CD4-positive, alpha-beta T cell treated with Interleukin-10 for 1 hour (primary cell): ENCODE data around the gene TRAF3.
"Not testable (repeated sequence)": the region's sequence is repeated elsewhere in the genome, so short reads cannot be mapped to it uniquely, and the experiment has no call there.

Experiments used
- DNase-seq: peaks from one replicate; pipeline ENCODE4 v3.0.0-alpha.2; 2020

TRAF3 gene

GRCh38 chr14:102809870-102810269, 32.6 kb downstream of the TRAF3 start:
- DNase-seq: no peak

DNA sequence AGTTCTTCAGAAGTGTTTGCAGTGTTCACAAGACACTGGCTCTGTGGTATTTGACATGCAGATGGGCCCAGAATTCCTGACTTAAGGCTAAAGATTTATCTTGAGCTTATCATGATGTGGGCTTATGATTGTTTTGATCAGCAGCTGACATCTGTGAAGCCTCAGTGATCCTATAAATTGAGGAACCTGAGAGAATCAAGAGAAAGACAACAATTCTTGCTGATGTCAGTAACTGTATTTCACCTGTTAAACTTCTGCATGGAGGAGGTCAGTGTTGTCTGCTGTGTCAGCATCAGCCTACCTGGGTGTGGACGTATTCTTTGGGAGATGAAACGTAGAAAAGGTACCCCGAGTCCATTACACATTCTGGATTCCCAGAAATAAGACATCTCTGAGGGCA, 33.3 kb downstream of the TRAF3 start:
- no peak for DNase-seq

DNA sequence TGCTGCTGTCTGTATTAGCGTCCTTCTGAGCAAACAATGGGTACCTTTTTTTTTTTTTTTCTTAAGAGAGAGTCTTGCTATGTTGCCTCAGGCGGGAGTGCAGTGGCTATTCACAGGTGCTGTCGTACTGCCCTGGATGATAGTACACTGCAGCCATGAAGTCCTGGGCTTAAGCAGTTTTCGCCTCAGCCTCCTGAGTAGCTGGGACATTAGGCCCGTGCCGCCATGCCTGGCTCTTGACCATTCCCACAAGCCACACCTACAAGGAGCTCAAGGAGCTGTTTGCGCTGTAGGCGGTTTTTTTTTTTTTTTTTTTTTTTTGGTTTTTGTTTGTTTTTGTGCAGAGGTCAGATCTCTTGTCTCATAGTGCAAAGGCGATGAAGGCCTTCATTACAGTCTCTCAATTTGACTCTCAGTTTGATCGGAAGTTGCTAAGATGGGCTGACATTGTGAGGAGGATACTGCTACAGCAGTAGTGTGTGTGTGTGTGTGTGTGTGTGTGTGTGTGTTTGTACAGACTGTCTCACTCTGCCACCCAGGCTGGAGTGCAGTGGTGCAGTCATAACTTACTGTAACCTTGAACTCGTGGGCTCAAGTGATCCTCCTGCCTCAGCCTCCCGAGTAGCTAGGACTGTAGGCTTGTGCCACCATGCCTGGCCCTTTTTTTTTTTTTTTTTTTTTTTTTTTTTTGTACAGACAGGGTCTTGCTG, 34.2 kb downstream of the TRAF3 start:
- DNase-seq: no peak

DNA sequence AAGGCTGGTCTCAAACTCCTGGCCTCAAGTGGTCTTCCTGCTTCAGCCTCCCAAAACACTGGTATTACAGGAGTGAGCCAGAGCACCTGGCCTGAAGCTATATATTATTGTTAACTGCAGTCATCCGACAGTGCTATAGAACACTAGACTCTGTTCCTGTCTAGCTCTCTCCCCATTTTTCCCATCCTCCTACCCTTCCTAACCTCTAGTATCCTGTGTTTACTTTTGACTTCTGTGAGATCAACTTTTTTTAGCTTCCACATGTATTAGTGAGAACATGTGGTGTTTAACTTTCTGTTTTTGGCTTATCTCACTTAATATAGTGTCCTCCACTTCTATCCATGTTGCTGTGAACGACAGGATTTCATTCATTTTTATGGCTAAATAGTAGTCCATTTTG, 34.7 kb downstream of the TRAF3 start:
- no peak for DNase-seq

DNA sequence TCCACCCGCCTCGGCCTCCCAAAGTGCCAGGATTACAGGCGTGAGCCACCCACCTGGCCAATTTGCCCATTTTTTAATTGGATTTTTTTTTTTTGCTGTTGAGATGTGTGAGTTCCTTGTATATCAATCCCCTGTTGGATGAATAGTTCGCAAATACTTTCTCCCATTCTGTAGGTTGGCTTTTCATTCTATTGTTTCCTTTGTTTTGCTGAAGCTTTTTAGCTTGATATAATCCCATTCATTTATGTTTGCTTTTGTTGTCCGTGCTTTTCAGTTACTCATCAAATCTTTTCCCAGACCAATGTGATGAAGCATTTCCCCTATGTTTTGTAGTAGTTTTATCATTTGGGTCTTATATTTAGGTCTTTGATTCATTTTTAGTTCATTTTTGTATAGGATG, 36.4 kb downstream of the TRAF3 start:
- no peak for DNase-seq

GRCh38 chr14:102817318-102817717, 40.1 kb downstream of the TRAF3 start:
- no peak for DNase-seq

DNA sequence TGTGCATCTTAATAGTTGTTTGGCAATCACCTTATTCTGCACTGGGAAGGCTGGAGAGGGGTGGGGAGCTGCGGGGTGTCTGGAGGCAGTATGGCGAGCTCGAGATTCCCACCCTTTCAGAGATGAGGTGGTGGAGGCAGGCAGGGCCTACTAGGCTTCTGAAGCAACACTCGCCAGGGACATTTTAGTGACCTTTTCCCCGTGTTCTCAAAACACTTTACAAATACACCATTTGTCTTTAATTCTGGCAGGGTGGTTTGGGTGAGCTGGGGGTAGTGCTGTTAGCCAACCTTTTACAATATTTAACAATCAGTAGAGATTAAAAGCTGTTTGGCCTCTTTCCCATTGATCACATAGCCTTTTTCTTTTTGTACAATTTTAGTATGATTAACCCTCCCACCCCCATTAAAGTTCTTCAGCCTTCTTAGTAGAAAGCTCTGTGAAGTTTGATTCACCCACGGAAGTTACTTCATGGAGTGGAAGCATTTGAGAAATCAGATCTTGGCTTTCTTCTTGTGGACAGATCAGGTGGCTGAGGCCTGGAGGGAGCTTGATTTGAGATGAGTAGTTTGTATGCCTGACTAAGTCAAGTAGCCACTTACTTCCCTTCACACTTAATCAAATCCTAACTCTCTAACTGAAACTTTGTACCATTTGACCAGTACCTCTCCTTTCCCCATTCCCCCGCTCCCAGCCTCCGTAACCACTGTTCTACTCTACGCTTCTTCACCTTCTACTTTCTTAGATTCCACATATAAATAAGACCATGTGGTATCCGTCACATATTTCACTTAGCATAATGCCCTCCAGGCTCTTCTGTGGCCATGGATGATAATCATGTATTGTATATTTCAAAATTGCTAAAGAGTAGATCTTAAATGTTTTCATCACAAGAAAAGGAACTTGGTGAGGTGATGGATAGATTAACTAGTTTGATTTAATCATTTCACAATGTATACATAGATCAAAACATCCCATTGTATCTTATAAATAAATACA, 41.0 kb downstream of the TRAF3 start:
- no peak for DNase-seq

GRCh38 chr14:102819176-102819628, 42.0 kb downstream of the TRAF3 start:
- DNase-seq: peak; percentile 60

DNA sequence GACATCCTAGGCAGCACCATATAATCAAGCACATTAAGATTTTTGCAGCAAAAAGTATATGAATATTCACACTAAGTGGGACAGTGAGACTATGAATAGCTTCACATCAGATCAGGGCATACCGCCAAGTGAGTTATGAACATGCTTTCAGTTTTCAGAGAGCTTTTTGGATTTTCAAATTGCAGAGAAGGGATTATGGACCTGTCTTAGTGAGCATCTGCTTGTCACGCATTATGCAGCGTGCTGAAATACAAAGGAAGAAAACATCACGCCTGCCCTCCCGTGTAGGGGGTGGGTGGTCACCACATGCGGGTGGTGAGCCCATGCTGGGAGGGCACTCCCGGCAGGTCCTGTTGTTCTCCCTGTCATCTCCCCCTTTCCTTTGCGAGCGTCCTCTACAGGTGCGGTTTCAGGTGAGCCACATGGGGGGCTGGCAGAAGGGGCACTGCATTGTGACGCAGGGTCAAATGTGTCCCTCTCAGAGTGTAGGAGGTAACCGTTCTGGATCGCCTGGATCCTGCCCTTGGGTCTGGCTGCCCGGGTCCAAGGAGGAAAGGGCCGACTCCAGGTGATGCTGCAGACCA, 42.6 kb downstream of the TRAF3 start:
- no peak for DNase-seq

DNA sequence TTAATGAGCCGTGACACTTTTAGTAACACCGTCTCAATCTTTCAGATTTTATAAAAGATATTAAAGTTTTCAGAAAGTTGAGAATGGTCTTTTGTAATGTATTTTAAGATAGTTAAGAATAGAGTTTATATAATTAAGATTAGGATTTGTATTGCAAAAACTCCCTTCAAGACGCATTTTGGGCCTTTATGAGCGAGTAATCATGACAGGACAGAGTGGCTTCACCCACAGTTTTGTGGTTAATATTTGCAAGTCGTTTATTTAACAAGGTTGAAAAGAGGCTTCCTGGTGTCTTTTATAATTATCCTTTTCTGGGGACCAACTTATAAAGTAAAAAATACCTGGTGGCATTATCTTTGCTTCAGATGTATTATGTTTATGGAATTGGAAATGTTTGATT, 44.0 kb downstream of the TRAF3 start:
- DNase-seq: peak; percentile 28

DNA sequence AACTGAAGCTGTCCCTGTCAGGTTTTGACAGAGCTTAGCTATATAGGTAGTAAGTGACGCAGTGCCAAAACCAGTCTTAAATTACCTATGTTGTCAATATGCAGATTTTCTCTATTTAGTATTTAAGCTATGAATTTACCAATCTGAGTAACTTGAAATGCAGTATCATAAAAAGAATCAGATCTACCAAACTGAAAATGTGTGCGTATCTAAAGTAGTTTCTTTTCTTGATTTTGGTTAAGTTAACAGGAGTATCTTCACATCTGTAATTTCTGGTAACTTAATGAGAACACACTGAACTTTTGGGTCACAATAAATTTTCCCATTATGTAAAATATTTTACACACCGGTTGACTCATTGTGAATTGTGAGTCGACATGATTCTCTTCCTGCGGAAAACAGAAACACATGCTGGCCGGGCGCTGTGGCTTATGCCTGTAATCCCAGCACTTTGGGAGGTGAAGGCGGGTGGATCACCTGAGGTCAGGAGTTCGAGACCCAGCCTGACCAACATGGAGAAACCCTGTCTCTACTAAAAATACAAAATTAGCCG, 45.1 kb downstream of the TRAF3 start:
- DNase-seq: no peak

DNA sequence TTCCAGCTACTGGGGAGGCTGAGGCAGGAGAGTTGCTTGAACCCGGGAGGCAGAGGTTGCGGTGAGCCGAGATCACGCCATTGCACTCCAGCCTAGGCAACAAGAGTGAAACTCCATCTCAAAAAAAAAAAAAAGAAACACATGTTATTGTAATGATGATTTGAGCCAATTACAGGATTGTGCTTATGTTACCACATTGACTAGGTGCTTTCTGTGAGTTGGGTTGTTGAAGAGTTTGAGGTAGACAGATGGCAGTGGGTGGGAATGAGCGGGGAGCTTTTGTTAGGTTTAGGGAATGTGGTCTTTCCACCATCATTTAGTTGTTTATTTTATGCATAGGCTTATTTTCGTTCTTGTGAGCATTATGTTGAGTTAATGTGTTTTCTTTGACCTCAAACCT, 45.6 kb downstream of the TRAF3 start:
- not testable (repeated sequence) for DNase-seq

GRCh38 chr14:102823546-102823945, 46.3 kb downstream of the TRAF3 start:
- no peak for DNase-seq

DNA sequence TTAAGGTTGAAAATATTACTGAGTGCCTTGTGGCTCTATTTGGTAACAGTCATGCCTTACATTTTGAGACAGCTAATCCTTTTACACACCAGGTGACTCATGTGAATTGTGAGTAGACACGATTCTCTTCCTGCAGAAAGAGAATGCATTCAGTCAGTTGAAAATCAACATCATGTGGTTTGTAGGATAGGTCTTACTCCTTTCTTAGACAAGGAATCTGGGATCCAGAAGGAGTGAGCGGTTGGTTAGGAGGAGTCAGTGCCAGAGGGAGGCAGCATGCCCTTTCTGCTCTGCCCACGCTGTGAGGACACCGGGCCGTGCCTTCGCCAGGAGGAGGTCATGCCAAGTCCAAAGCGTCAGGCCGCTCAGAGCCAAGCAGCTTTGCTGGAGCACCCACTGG, 47.6 kb downstream of the TRAF3 start:
- DNase-seq: no peak

DNA sequence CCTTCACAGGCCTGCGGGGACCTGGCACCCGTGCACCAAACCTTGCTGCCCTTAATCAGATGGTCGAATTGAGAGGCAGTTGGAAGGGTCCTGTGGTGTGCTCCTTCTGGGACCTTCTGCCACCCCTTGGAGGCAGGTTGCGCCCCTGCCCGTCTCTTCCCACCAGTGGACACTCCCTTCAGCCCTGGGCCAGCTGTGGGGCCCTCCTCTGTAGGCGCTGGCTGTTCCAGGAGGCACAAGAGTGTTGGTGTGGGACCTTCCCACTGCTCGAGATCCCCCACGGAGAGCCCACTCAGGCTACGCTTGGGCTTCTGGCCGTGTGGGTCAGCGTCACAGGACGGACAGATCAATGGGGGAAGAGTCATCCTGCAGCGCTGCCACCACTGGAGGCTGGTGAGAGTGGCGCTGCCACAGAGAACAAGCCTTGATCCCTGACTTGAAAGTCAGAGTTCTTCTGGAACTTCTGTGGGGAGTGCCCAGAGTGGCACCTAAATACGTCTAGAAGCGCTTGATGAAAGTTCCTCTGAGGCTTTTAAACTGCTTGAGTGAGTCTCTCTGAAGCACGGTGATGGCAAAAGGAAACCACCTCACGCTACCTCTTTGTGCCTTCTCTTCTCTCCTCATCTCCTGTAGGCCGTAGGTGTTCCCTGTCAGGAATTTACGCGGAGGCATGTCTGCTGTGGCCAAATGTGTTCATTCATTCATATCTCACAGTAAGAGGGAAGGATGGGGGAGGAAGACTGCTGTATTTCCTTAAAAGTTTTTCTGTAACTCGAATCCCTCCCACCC, 48.3 kb downstream of the TRAF3 start:
- no peak for DNase-seq

DNA sequence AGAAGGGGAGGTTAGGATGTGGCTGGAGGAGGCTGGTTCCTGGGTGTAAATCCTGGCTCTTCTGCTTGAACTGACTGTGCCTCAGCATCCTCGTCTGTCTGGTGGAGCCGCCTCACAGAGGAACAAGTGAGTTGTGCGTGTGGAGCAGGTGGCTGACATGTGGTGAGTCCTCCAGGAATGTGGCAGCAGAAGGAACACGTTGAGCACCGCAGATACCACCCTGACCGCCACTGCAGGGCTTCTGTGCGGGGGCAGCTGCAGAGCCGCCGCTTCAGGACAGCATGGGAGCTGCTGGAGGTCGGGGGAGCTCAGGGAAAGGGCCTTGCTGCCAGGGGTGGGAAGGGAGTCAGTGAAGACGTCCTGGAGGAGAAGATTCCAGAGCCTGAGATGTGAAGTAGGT, 48.9 kb downstream of the TRAF3 start:
- no peak for DNase-seq

GRCh38 chr14:102826751-102827675, 49.8 kb downstream of the TRAF3 start:
- no peak for DNase-seq

GRCh38 chr14:102827716-102828115, 50.5 kb downstream of the TRAF3 start:
- no peak for DNase-seq

DNA sequence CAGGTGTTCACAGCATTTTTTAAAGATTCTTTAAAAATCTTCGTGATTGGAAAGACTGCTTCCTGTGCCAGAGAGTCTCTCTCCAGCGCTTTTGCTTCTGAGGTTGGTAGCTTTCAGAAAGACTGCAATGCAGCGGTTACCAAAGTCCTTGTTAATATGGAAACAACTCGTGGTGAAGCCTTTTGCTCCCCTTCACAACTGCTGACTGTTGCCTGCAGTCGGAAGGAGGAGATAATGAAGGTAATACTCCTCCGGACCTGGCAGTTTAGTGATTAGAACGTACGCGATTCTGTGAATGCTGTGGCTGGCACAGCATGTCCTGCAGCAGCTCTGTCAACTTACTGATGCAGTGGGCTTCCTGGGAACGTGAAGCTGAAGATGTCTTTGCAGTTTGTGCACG, 50.9 kb downstream of the TRAF3 start:
- no peak for DNase-seq

- DNase-seq: no peak
These were observed 51.8 kb downstream of the TRAF3 start for GRCh38 chr14:102829016-102829548.

DNA sequence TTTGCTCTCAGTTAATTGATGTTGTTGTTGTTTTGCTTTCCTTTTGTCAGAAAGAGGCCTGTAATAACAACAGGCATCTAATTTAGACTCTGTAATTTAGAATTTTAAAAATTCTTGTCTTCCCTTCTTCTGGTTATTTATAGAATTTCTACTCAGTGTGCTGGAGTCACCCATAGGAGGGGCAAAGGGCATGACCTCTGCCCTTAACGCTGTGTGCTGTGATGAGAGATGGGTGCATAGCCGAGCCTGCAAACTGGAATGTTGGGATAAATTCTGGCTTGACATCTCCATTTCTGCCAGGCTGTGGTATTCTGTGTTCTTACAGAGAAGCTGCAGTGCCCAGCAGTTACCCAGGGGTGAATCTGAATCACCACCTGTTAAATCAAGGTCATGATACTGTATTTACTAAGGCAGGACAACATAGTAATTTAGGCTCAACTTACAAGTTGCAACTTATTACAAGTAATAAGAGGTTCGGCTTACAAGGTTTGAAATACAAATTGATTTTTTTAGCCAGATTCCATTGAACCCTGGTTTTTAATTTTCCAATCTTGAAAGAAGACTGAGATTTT, 53.3 kb downstream of the TRAF3 start:
- DNase-seq: no peak
